Measurements from ENCODE around the gene TUG1.

The TUG1 gene

DNA sequence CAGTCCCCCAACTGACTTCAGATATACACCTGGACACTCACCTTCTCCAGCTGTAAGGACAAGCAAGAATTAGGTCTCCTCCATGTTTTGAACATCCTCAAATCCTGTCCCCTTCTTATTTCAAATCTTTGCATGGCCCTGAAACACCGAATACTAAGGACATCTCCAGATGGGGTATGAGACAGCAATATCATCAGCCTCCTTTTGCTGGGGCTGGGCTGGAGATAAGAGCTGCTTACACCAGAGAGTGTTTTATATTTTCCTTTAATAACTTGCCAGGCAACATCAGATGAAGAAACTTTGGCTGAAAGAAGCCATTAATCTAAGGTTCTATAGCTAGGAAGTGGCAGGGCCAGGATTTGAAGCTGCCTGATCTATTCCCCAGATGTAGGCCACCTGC is 21.6 kb downstream of the TUG1 start:
- Histone ChIP-seq H3K27ac (no peak overlapping the region), H3K36me3 (replicated peaks) (no peaks in the 10 kb centered on the region), H3K4me3 (ENCODE audit: low read depth, low read length) (no peak overlapping the region), H3K27me3 (replicated peaks) (no peaks in the 10 kb centered on the region)
- in situ Hi-C loops (cut with HindIII; ENCODE audit: low pct_ligation_motif_present, low sequenced_read_pairs), result no loop called here
- TF ChIP-seq, protein P1, sequence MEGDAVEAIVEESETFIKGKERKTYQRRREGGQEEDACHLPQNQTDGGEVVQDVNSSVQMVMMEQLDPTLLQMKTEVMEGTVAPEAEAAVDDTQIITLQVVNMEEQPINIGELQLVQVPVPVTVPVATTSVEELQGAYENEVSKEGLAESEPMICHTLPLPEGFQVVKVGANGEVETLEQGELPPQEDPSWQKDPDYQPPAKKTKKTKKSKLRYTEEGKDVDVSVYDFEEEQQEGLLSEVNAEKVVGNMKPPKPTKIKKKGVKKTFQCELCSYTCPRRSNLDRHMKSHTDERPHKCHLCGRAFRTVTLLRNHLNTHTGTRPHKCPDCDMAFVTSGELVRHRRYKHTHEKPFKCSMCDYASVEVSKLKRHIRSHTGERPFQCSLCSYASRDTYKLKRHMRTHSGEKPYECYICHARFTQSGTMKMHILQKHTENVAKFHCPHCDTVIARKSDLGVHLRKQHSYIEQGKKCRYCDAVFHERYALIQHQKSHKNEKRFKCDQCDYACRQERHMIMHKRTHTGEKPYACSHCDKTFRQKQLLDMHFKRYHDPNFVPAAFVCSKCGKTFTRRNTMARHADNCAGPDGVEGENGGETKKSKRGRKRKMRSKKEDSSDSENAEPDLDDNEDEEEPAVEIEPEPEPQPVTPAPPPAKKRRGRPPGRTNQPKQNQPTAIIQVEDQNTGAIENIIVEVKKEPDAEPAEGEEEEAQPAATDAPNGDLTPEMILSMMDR (IDR thresholded peaks at IDR 0.05; ENCODE audit: low read depth, low read length, missing control alignments), result no peak
- no peak for DNase-seq

DNA sequence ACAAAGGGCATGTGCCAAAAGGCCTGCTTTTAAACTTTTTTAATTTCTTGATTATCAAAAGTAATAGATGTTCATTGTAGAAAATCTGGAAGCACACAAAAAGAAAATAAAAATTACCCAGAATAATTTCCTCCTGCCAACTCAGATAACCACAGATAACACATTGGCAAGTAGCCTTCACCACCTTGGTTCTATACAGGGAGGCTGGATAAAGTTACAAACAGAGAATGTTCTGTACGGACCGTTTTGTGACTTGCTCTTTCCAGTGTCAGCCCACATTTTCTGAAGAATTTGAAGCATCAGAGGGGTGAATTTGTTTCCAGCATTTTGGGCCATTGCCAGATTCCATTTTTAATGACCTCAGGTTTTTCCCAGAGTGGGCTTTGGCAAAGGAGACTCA is 23.5 kb downstream of the TUG1 start:
- TF ChIP-seq, protein P1 (IDR thresholded peaks at IDR 0.05; ENCODE audit: low read depth, low read length, missing control alignments), result no peak
- H3K4me3 ChIP-seq (ENCODE audit: low read depth, low read length), result no peak overlapping the region
- DNase-seq, result no peak
- no peaks in the 10 kb centered on the region for H3K27me3 ChIP-seq (replicated peaks)
- no peak overlapping the region for H3K27ac ChIP-seq
- in situ Hi-C loops (cut with HindIII; ENCODE audit: low pct_ligation_motif_present, low sequenced_read_pairs), result no loop called here
- no peaks in the 10 kb centered on the region for H3K36me3 ChIP-seq (replicated peaks)

DNA sequence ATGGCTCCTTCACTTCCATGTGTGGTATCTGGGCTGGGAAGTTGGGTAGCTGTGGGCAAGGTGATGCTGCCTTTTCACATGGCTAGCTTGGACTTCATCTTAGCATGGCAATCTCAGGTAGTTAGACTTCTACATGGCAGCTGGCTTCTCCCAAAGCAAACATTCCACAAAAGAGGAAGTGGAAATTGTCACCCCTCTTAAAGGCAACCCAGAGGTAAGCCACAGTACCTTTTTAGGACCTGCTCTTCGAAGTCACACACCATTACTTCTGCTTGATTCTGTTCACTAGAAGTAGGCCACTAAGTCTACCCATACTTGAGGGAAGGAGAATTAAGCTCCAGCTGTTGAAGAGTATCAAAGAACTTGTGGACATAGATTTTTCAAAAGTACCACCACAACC is 25.9 kb downstream of the TUG1 start:
- H3K27ac ChIP-seq, result no peak overlapping the region
- DNase-seq, result no peak
- H3K27me3 ChIP-seq (replicated peaks), result no peaks in the 10 kb centered on the region
- in situ Hi-C loops (cut with HindIII; ENCODE audit: low pct_ligation_motif_present, low sequenced_read_pairs), result no loop called here
- no peaks in the 10 kb centered on the region for H3K36me3 ChIP-seq (replicated peaks)
- TF ChIP-seq, protein P1 (IDR thresholded peaks at IDR 0.05; ENCODE audit: low read depth, low read length, missing control alignments), result no peak
- H3K4me3 ChIP-seq (ENCODE audit: low read depth, low read length), result no peak overlapping the region

DNA sequence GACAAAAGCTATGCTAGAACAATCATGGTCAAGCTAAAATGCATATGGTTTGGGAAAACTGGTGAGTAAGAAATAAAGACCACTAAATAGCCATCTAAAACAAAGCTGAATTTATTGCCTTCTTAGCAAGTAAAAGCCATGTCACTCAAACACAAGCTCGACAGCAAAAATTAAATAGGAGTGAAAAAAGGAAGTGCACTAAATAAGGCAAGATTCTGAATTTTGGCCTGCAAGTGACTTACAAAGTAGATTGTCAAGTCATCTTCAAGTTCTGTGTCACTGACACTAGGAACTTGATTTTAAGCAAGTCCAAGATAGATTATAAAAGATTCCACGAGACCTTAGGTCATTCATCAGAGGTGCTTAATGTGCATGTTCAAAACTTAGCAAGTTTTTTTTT is 27.4 kb downstream of the TUG1 start:
- in situ Hi-C loops (cut with HindIII; ENCODE audit: low pct_ligation_motif_present, low sequenced_read_pairs), result no loop called here
- Histone ChIP-seq H3K27ac (no peak overlapping the region), H3K27me3 (replicated peaks) (no peaks in the 10 kb centered on the region), H3K36me3 (replicated peaks) (no peaks in the 10 kb centered on the region), H3K4me3 (ENCODE audit: low read depth, low read length) (no peak overlapping the region)
- no peak for DNase-seq
- TF ChIP-seq, protein P1 (IDR thresholded peaks at IDR 0.05; ENCODE audit: low read depth, low read length, missing control alignments), result no peak

DNA sequence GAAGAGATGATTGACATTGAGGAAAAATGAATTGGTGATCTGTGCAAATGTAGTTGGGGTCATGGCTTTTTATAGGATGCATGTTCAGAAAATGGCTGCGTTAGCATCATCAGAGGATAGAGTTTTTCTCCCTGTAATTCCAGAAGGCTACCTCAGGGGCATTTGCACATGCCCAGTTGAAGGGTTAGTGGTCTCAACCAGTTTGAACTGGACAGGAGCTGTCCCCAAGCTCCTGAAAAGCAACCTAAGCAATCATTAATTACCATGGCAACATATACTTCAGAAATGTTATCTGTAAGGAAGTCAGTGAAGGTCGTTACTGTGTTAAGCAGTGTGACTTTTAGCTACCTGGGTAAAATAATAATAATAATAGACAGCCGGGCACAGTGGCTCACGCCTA is 29.3 kb downstream of the TUG1 start:
- H3K27me3 ChIP-seq (replicated peaks), result no peaks in the 10 kb centered on the region
- in situ Hi-C loops (cut with HindIII; ENCODE audit: low pct_ligation_motif_present, low sequenced_read_pairs), result no loop called here
- H3K4me3 ChIP-seq (ENCODE audit: low read depth, low read length), result no peak overlapping the region
- no peak overlapping the region for H3K27ac ChIP-seq
- DNase-seq, result no peak
- TF ChIP-seq, protein P1 (IDR thresholded peaks at IDR 0.05; ENCODE audit: low read depth, low read length, missing control alignments), result no peak
- H3K36me3 ChIP-seq (replicated peaks), result no peaks in the 10 kb centered on the region

DNA sequence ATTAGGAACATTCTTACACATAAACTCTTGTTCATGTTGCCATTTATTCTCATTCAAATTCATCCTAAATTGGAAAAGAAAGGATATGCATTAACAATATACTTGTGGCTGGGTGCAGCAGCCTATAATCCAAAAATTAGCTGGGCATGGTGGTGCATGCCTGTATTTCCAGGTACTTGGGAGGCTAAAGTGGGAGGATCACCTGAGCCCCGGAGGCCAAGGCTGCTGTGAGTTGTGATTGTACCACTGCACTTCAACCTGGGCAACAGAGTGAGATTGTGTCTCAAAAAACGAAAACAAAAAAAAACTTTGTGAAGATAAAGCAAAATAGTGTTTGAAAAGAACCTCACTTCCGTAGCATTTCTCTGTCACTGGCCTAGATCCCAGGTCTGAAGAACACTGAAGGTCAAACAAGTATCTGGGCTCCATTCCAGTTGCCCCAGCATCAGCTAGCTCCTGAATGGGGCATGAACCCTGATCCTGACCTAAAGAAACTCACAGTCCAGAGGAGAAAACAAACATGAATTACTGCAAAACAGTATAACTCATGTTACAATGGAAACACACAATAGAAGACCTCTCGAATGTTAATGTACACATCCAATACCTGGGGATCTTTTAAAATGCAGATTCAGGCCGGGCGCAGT is 32.2 kb downstream of the TUG1 start:
- in situ Hi-C loops (cut with HindIII; ENCODE audit: low pct_ligation_motif_present, low sequenced_read_pairs), result no loop called here
- Histone ChIP-seq H3K4me3 (ENCODE audit: low read depth, low read length) (no peak overlapping the region), H3K27ac (no peak overlapping the region), H3K36me3 (replicated peaks) (no peaks in the 10 kb centered on the region), H3K27me3 (replicated peaks) (no peaks in the 10 kb centered on the region)
- TF ChIP-seq, protein P1 (IDR thresholded peaks at IDR 0.05; ENCODE audit: low read depth, low read length, missing control alignments), result no peak
- no peak for DNase-seq
